Measurements from ENCODE around the gene NUP42. TPM values are rescaled to one million over a fixed set of nuclear protein-coding genes. Genes with fewer than 3 reads are reported as not detected.
"Not testable (repeated sequence)": the region's sequence is repeated elsewhere in the genome, so short reads cannot be mapped to it uniquely, and the experiment has no call there.

NUP42 gene
- total RNA-seq, 1 experiment from 2014 or later: 48.6 TPM

DNA sequence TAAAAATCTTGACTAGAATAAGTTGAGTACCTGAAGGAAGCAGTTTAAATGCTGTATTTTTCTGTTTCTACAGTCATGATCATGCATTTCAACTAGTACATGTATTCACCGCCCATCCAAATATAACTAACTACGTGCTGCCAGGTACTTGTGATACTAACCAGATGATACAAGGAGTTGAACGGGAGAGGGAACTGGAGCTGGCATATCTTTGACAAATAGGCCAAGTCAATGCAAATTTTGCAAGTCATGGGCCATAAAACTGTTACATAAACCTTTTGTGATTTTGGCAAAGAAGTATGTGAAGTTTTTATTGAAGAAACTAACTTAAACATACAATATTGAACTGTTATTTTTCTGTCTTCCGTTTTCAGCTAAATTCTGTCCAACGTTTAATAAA lies 14.5 kb downstream of the NUP42 start:
- H3K4me2 ChIP-seq (ENCODE audit: low read length): no peak overlapping the region
- no TSS peak for BruUV-seq (replicated peaks)
- H4K20me1 ChIP-seq (ENCODE audit: low read length): peaks cover under 1% of the 10 kb centered on the region; the same call in 1 of the 2 replicates
- ATAC-seq (no peak), DNase-seq (no peak)
- no peak overlapping the region for H3K9ac ChIP-seq (ENCODE audit: low read length)
- no peaks in the 10 kb centered on the region for H3K27me3 ChIP-seq (ENCODE audit: low read length)
- H3K27ac ChIP-seq (ENCODE audit: low read length): no peak overlapping the region
- H3K36me3 ChIP-seq (ENCODE audit: low read depth, low read length): peaks cover 38% of the 10 kb centered on the region
- H3K9me3 ChIP-seq (ENCODE audit: low read length): no peaks in the 10 kb centered on the region
- no peaks in the 10 kb centered on the region for H3K9me2 ChIP-seq (replicated peaks; ENCODE audit: low read length)
- ChIA-PET POLR2A (ENCODE audit: unreplicated experiment) (no interaction called here), CTCF (no interaction called here)
- no peaks in the 10 kb centered on the region for H3K79me2 ChIP-seq (ENCODE audit: low read length)
- no peak overlapping the region for H2AFZ ChIP-seq (ENCODE audit: low read length)
- no peak overlapping the region for H3K4me3 ChIP-seq (ENCODE audit: low read length)
- no peaks in the 10 kb centered on the region for H3F3A ChIP-seq (ENCODE audit: low read length, unreplicated experiment)
- intact Hi-C loops (cut with micrococcal nuclease): no loop called here
- no peaks in the 10 kb centered on the region for H3K4me1 ChIP-seq (ENCODE audit: insufficient read depth, low read length)
- no peak for TF ChIP-seq EZH2 (IDR thresholded peaks at IDR 0.05; ENCODE audit: low read length, unreplicated experiment)
- TF ChIP-seq EZH2phosphoT487 (IDR thresholded peaks at IDR 0.05; ENCODE audit: borderline replicate concordance, low read length): no peak
- TF ChIP-seq CTCF (conservative IDR thresholded peaks at IDR 0.05; ENCODE audit: low read depth, low read length): no peak

GRCh38 chr7:23197745-23198144 lies 15.9 kb downstream of the NUP42 start:
- intact Hi-C loops (cut with micrococcal nuclease); BruUV-seq (replicated peaks): not testable (repeated sequence)

GRCh38 chr7:23200331-23200730 lies 18.5 kb downstream of the NUP42 start:
- H4K20me1 ChIP-seq (ENCODE audit: low read length): no peaks in the 10 kb centered on the region; the same call in 1 of the 2 replicates
- no peak overlapping the region for H3K27ac ChIP-seq (ENCODE audit: low read length)
- no peaks in the 10 kb centered on the region for H3K79me2 ChIP-seq (ENCODE audit: low read length)
- H3K4me2 ChIP-seq (ENCODE audit: low read length): no peak overlapping the region
- no peak overlapping the region for H3K9ac ChIP-seq (ENCODE audit: low read length)
- no peaks in the 10 kb centered on the region for H3K9me2 ChIP-seq (replicated peaks; ENCODE audit: low read length)
- H2AFZ ChIP-seq (ENCODE audit: low read length): no peak overlapping the region
- H3K9me3 ChIP-seq (ENCODE audit: low read length): no peaks in the 10 kb centered on the region
- no peaks in the 10 kb centered on the region for H3K27me3 ChIP-seq (ENCODE audit: low read length)
- H3K4me3 ChIP-seq (ENCODE audit: low read length): no peak overlapping the region
- peaks cover 30% of the 10 kb centered on the region for H3K36me3 ChIP-seq (ENCODE audit: low read depth, low read length)
- no peaks in the 10 kb centered on the region for H3K4me1 ChIP-seq (ENCODE audit: insufficient read depth, low read length)
- TF ChIP-seq EZH2phosphoT487 (IDR thresholded peaks at IDR 0.05; ENCODE audit: borderline replicate concordance, low read length) (no peak), EZH2 (IDR thresholded peaks at IDR 0.05; ENCODE audit: low read length, unreplicated experiment) (no peak), CTCF (conservative IDR thresholded peaks at IDR 0.05; ENCODE audit: low read depth, low read length) (no peak)
- POLR2A ChIA-PET (ENCODE audit: unreplicated experiment): no interaction called here
- no TSS peak for BruUV-seq (replicated peaks)
- CTCF ChIA-PET: no interaction called here
- no peaks in the 10 kb centered on the region for H3F3A ChIP-seq (ENCODE audit: low read length, unreplicated experiment)
- ATAC-seq: no peak
- DNase-seq: no peak
- intact Hi-C loops (cut with micrococcal nuclease): no loop called here

More at GRCh38 chr7:23197745-23198144, 15.9 kb downstream of the NUP42 start:
- H3K27me3 ChIP-seq (ENCODE audit: low read length); H2AFZ ChIP-seq (ENCODE audit: low read length); H3K9ac ChIP-seq (ENCODE audit: low read length); H3K4me2 ChIP-seq (ENCODE audit: low read length); DNase-seq; H4K20me1 ChIP-seq (ENCODE audit: low read length); H3K27ac ChIP-seq (ENCODE audit: low read length); ATAC-seq; H3K4me1 ChIP-seq (ENCODE audit: insufficient read depth, low read length); H3K9me3 ChIP-seq (ENCODE audit: low read length); H3K4me3 ChIP-seq (ENCODE audit: low read length); CTCF ChIA-PET; H3K79me2 ChIP-seq (ENCODE audit: low read length); H3K9me2 ChIP-seq (replicated peaks; ENCODE audit: low read length); POLR2A ChIA-PET (ENCODE audit: unreplicated experiment); H3F3A ChIP-seq (ENCODE audit: low read length, unreplicated experiment): not testable (repeated sequence)
- peaks cover 33% of the 10 kb centered on the region for H3K36me3 ChIP-seq (ENCODE audit: low read depth, low read length)

Data from PC-3 (cell line).